BE2C (cell line): ENCODE measurements around the gene DOCK1.

ENCODE experiments used
- DNase-seq: peaks from one replicate; pipeline ENCODE4 v3.0.0-alpha.2; 2020
- H3K27me3 ChIP-seq: fragments of 250-450 bp; sonication (Bioruptor Pico); 2 replicates; pipeline ENCODE4 v1.5.1; 2020; ENCODE audit warnings: mild to moderate bottlenecking
- H3K36me3 ChIP-seq: fragments of 250-450 bp; sonication (Bioruptor Pico); 2 replicates; pipeline ENCODE4 v1.5.1; 2020; ENCODE audit warnings: mild to moderate bottlenecking
- H3K4me1 ChIP-seq: fragments of 250-450 bp; sonication (Bioruptor Pico); 2 replicates; pipeline ENCODE4 v1.5.1; 2020
- H3K4me3 ChIP-seq: 2 replicates; pipeline ENCODE4 v1.5.1; 2011; ENCODE audit warnings: low read depth, low read length
- H3K9me3 ChIP-seq: fragments of 250-450 bp; sonication (Bioruptor Pico); 2 replicates; pipeline ENCODE4 v1.5.1; 2020
- TF ChIP-seq, protein P1 (sequence below): IDR thresholded peaks from 2 replicates; pipeline ENCODE4 v1.5.1; 2012; ENCODE audit warnings: mild to moderate bottlenecking, low read depth, low read length

The DOCK1 gene

DNA sequence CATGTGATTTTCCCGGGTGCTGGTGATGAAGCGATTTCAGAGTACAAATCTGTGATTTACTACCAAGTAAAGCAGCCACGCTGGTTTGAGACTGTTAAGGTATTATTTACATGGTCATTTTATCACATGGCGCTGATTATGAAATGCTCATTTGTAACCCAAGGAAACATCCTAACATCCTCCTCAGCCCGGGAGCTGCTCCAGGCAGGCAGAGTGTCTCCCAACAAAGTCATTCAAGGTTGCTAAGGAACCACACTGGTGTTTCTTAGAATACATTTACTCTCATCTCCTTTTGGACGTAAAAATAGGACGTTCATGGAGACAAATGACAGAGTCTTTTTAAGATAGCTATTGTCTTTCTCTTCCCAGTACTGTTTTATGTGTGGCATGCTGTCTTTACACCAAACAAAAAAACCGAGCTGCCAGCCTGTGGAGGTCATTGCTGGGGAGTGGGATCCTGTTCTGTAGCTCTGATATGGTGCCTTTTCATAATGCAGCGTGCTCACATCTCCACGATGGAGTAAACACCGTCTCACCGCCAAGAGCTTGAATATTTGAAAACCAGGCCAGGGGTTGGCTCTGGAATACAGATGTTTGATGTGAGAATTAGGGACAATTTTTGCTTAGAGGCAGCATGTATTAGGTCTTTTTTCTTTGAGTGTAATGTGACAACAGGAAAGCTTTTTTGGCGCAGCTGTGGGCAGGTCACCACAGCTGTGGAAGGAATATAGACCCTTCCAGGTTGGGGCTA, 119.6 kb downstream of the DOCK1 start:
- H3K4me3 ChIP-seq = no peak overlapping the region
- no peaks in the 10 kb centered on the region for H3K4me1 ChIP-seq
- H3K27me3 ChIP-seq = no peaks in the 10 kb centered on the region
- DNase-seq = no peak
- TF ChIP-seq, protein P1, sequence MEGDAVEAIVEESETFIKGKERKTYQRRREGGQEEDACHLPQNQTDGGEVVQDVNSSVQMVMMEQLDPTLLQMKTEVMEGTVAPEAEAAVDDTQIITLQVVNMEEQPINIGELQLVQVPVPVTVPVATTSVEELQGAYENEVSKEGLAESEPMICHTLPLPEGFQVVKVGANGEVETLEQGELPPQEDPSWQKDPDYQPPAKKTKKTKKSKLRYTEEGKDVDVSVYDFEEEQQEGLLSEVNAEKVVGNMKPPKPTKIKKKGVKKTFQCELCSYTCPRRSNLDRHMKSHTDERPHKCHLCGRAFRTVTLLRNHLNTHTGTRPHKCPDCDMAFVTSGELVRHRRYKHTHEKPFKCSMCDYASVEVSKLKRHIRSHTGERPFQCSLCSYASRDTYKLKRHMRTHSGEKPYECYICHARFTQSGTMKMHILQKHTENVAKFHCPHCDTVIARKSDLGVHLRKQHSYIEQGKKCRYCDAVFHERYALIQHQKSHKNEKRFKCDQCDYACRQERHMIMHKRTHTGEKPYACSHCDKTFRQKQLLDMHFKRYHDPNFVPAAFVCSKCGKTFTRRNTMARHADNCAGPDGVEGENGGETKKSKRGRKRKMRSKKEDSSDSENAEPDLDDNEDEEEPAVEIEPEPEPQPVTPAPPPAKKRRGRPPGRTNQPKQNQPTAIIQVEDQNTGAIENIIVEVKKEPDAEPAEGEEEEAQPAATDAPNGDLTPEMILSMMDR = no peak
- no peaks in the 10 kb centered on the region for H3K9me3 ChIP-seq
- H3K36me3 ChIP-seq = no peaks in the 10 kb centered on the region

DNA sequence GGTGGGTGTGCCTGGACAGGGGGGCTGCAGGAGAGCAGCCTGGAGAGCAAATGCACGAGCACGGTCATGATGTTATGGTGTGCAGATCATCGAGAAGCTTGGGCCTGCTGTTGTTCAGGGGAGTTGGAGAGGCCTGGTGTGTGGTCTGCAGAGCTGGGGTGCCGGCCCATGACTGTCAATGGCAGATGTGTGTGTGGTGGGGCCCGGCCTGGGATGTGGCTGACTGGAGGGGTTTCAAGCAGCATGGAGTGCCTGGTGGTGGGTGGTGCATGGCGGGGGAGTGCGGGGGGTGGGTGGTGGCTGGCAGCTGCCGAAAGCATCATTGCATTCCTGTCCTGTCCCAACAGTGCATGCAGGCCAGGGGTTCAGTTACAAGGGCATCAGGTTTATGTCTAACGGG, 122.6 kb downstream of the DOCK1 start:
- H3K36me3 ChIP-seq = no peaks in the 10 kb centered on the region
- TF ChIP-seq, protein P1 = no peak
- no peaks in the 10 kb centered on the region for H3K9me3 ChIP-seq
- no peak for DNase-seq
- no peak overlapping the region for H3K4me3 ChIP-seq
- H3K27me3 ChIP-seq = no peaks in the 10 kb centered on the region
- H3K4me1 ChIP-seq = no peaks in the 10 kb centered on the region

DNA sequence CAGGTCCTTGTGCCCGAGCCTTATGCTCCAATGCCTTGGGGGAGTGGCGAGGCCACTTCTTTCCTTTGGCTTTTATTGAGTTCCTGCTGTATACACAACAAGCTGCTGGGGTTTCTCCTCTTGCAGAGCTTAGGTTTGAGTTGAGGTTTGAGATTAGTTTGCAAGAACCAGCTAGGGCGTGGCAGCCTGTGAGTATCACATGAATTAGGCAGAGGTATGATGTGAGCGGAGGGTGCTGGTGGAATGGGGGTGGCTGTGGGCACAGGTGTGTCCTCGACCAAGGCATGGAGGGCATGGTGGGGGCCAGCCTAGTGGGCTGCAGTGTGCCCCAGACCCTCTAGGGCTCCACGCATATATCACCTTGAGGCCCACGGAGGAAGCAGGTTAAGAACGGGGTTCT, 123.3 kb downstream of the DOCK1 start:
- H3K27me3 ChIP-seq = no peaks in the 10 kb centered on the region
- H3K9me3 ChIP-seq = no peaks in the 10 kb centered on the region
- no peak overlapping the region for H3K4me3 ChIP-seq
- no peak for DNase-seq
- H3K36me3 ChIP-seq = no peaks in the 10 kb centered on the region
- TF ChIP-seq, protein P1 = no peak
- peaks cover under 1% of the 10 kb centered on the region; the same call in 1 of the 2 replicates for H3K4me1 ChIP-seq

DNA sequence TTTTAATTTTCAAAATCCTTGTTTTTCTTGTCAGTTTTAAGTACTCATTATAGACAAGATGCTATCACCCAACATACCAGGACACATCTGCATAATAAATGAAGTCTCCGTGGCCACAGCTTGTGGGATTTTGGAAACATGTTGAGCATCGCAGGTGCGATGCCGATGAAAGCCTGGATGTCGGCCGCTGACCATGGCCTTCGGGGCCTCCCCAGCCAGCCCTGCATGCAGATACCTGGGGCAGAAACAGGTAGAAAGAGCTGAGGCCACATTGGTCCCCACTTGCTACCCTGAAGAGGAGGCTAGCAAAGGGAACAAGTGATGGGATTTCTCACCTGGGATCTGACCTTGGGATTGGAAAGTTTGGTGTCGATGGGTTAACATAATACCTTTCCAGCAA, 123.8 kb downstream of the DOCK1 start:
- no peaks in the 10 kb centered on the region for H3K9me3 ChIP-seq
- no peaks in the 10 kb centered on the region for H3K27me3 ChIP-seq
- TF ChIP-seq, protein P1 = no peak
- H3K36me3 ChIP-seq = no peaks in the 10 kb centered on the region
- H3K4me3 ChIP-seq = no peak overlapping the region
- DNase-seq = no peak
- H3K4me1 ChIP-seq = peaks cover 5% of the 10 kb centered on the region

DNA sequence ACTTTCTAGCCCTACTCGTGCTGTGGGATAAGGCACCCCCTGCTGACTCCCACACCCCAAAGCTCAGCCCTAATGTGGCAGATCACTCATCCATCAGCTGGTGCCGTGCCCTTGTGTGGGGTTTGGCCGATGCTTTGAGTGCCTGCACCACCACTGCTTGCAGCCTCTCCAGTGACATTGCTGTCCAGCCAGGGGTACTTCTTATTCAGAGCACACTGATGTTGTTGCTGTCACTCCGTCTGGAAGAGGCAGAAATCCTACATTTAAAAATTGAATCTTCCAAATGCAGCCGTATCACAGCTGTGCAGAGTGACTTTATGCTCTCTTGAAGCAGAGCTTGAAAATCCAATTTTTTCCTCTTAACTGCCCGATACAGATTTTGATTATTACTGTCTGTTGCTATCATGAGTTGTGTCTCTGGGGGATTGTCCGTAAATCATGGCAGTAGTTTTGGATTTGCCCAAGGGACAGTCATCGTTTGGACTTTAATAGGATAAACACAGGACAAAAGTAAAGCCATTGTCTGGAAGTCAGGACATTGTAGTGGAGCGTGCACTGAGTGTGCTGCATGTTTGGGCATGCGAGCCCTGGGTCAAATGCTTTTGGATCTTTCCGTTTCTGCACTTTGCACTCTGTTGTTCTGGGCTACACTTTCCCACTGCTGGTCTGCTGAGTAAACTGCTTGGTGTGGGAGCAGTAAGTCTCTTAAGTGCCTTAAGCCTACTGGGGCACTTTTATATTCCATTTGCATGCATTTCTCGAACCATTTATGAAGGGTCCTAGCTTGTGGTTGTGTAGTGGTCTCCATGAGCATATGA, 128.2 kb downstream of the DOCK1 start:
- TF ChIP-seq, protein P1 = no peak
- Histone ChIP-seq H3K9me3 (no peaks in the 10 kb centered on the region), H3K36me3 (no peaks in the 10 kb centered on the region), H3K27me3 (no peaks in the 10 kb centered on the region), H3K4me1 (peaks cover 9% of the 10 kb centered on the region), H3K4me3 (no peak overlapping the region)
- no peak for DNase-seq
